Kidney (tissue), 14 donors: ENCODE results near the gene ZNF668. TPM values are rescaled to one million over a fixed set of nuclear protein-coding genes. Genes with fewer than 3 reads are reported as not detected.
A peak's percentile ranks its signal among the peaks of the same experiment; 100 is the strongest.
"Not testable (repeated sequence)": the region's sequence is repeated elsewhere in the genome, so short reads cannot be mapped to it uniquely, and the experiment has no call there.

Experiments
- DNase-seq, 5 donors: peaks; one replicate each; pipeline ENCODE4 v3.0.0-alpha.2; 2013 to 2020
- FAIRE-seq: peaks from 2 replicates; lab custom pipeline; 2012; peaks lifted over from hg19 to GRCh38; lab: Jason Lieb, UNC
- H3K27ac ChIP-seq, 2 donors: one replicate each; pipeline ENCODE4 v1.7.0; 2013; ENCODE audit warnings: low read depth in 2 of 2, low read length in 2 of 2, inconsistent platforms in 1 of 2
- H3K27me3 ChIP-seq: one replicate; pipeline ENCODE4 v1.7.1; 2013; ENCODE audit warnings: low read length, inconsistent platforms; ENCODE audit not compliant: control insufficient read depth, insufficient read depth
- H3K36me3 ChIP-seq, 3 donors: one replicate each; pipeline versions ENCODE4 v1.7.0 to v1.7.1; 2013; ENCODE audit warnings: low read length in 3 of 3, control low read depth in 1 of 3, inconsistent platforms in 1 of 3; ENCODE audit not compliant: insufficient read depth in 3 of 3, control insufficient read depth in 2 of 3
- H3K4me1 ChIP-seq, 3 donors: one replicate each; pipeline versions ENCODE4 v1.7.0 to v1.7.1; 2013; ENCODE audit warnings: low read length in 3 of 3, inconsistent platforms in 1 of 3, low read depth in 1 of 3; ENCODE audit not compliant: control insufficient read depth in 2 of 3, insufficient read depth in 2 of 3
- H3K4me3 ChIP-seq, 3 donors: one replicate each; pipeline versions ENCODE4 v1.7.0 to v1.8.1; 2013; ENCODE audit warnings: low read length in 3 of 3, control low read depth in 1 of 3, inconsistent platforms in 1 of 3
- H3K9ac ChIP-seq, 3 donors: one replicate each; pipeline versions ENCODE4 v1.7.0 to v1.7.1; 2013; ENCODE audit warnings: low read length in 3 of 3, control low read depth in 1 of 3, inconsistent platforms in 1 of 3
- H3K9me3 ChIP-seq, 3 donors: one replicate each; pipeline versions ENCODE4 v1.7.0 to v1.7.1; 2013; ENCODE audit warnings: low read length in 3 of 3, control low read depth in 1 of 3, inconsistent platforms in 1 of 3; ENCODE audit not compliant: control insufficient read depth in 2 of 3, insufficient read depth in 1 of 3
- intact Hi-C: fragments of 100-400 bp; cut with DNase I; formaldehyde crosslinking; loops from one replicate; pipeline ENCODE4 v1.11.1; 2022
- polyA plus RNA-seq: library from polyadenylated mRNA; stranded (reverse); fragments of 350-450 nt; fragmentation: Illumina TruSeq; extraction: RNeasy Lipid Tissue Mini Kit (QIAGEN cat#74804); gene quantifications from one replicate; pipeline ENCODE4 v1.2.3, GENCODE V29; 2014; ENCODE audit warnings: low read depth, low replicate concordance; ENCODE audit not compliant: insufficient read depth
- total RNA-seq: library from RNA; stranded (reverse); fragmentation: NEBNext Ultra II Directional; extraction: Animal tissue kit (Norgen Biotek cat#: 25700); gene quantifications from one replicate; pipeline ENCODE4 v1.2.1, GENCODE V29; 2021
- TF ChIP-seq, protein P1 (sequence below): IDR thresholded peaks from 3 replicates; pipeline ENCODE4 v1.5.1; 2012; ENCODE audit warnings: mild to moderate bottlenecking, moderate library complexity, borderline replicate concordance; ENCODE audit not compliant: insufficient read depth; ENCODE audit errors: extremely low read depth
- donor health status: control.
- donor health status: control.
- donor health status: control.
- donor health status: control.
- donor health status: control.
- donor health status: DM: yes; HTN: yes; CAD: no.
- donor health status: Normal renal cell carcinoma (clear cell type).

Gene ZNF668
- total and polyA plus RNA-seq, 2 donors from 2014 or later, result 5.4 to 6.4 TPM

DNA sequence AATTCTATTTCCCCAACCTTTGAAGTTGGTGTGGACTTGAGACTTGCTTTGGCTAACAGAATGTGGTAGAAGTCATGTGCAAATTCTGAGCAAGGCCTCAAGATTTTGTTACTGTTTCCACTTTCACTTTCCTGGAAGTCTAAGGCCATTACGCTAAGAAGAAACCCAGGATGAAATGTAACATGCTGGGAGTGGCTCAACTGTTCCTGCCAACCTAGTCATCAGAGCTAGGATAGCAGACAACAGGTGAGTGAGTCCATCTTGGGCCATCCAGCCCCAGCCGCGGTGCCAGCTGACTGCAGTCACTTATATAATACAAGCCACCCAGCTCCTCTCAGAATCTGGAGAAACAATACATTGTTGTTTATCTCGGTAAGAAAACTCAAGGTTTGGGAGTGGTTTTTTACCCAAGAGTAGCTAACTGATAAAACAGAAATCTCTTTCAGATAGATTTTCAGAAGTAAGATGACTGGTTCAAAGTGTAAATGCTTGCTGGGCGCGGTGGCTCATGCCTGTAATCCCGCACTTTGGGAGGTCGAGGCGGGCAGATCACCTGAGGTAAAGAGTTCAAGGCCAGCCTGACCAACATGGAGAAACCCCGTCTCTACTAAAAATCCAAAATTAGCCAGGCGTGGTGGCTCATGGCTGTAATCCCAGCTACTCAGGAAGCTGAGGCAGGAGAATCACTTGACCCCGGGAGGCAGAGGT is 51.3 kb downstream of the ZNF668 start:
- DNase-seq (no peak), FAIRE-seq (no peak)
- Histone ChIP-seq H3K27me3 (no peaks in the 10 kb centered on the region), H3K36me3 (no peaks in the 10 kb centered on the region), H3K4me1 (no peaks in the 10 kb centered on the region), H3K4me3 (no peak overlapping the region), H3K9ac (no peak overlapping the region), H3K27ac (no peak overlapping the region), H3K9me3 (no peaks in the 10 kb centered on the region)
- TF ChIP-seq, protein P1, sequence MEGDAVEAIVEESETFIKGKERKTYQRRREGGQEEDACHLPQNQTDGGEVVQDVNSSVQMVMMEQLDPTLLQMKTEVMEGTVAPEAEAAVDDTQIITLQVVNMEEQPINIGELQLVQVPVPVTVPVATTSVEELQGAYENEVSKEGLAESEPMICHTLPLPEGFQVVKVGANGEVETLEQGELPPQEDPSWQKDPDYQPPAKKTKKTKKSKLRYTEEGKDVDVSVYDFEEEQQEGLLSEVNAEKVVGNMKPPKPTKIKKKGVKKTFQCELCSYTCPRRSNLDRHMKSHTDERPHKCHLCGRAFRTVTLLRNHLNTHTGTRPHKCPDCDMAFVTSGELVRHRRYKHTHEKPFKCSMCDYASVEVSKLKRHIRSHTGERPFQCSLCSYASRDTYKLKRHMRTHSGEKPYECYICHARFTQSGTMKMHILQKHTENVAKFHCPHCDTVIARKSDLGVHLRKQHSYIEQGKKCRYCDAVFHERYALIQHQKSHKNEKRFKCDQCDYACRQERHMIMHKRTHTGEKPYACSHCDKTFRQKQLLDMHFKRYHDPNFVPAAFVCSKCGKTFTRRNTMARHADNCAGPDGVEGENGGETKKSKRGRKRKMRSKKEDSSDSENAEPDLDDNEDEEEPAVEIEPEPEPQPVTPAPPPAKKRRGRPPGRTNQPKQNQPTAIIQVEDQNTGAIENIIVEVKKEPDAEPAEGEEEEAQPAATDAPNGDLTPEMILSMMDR, result no peak
- intact Hi-C loops, result no loop called here

GRCh38 chr16:31020536-31020935 is 53.5 kb downstream of the ZNF668 start:
- FAIRE-seq, result no peak
- H3K9me3 ChIP-seq, result no peaks in the 10 kb centered on the region
- H3K9ac ChIP-seq, result no peak overlapping the region
- DNase-seq, result no peak
- H3K4me3 ChIP-seq, result no peak overlapping the region
- intact Hi-C loops, result no loop called here
- H3K36me3 ChIP-seq, result no peaks in the 10 kb centered on the region
- H3K27me3 ChIP-seq, result no peaks in the 10 kb centered on the region
- TF ChIP-seq, protein P1, result no peak
- H3K4me1 ChIP-seq, result no peaks in the 10 kb centered on the region
- H3K27ac ChIP-seq, result no peak overlapping the region

GRCh38 chr16:31017756-31018155 is 56.3 kb downstream of the ZNF668 start:
- H3K27me3 ChIP-seq, H3K27ac ChIP-seq, FAIRE-seq, H3K4me1 ChIP-seq, H3K4me3 ChIP-seq, DNase-seq, H3K9me3 ChIP-seq, H3K9ac ChIP-seq, intact Hi-C loops, H3K36me3 ChIP-seq: not testable (repeated sequence)

DNA sequence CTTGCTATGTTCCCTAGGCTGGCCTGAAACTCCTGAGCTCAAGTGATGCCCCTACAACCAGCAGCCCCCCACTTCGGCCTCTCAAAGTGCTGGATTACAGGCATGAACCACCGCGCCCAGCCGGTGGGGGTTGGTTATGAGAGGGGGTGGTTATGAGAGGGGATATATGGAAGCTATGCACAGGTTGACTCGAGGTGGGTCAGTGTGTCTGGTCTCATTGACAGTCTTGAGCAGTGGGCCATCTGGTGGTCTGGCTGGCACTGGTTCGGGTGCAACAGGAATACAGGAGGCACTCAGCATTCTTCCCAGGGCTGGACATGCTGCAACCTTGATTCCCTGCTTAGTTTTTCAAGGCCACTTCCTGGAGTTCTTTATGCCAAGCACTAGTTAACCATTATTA is 58.0 kb downstream of the ZNF668 start:
- intact Hi-C loops, result no loop called here
- Histone ChIP-seq H3K27me3 (peaks cover 2% of the 10 kb centered on the region), H3K9ac (no peak overlapping the region), H3K4me1 (no peaks in the 10 kb centered on the region), H3K4me3 (no peak overlapping the region), H3K9me3 (no peaks in the 10 kb centered on the region), H3K36me3 (no peaks in the 10 kb centered on the region), H3K27ac (no peak overlapping the region)
- DNase-seq (peak in 1 of 5 donors; percentile 22), FAIRE-seq (no peak)
- TF ChIP-seq, protein P1, result no peak

GRCh38 chr16:31013292-31013691 is 60.7 kb downstream of the ZNF668 start:
- H3K27ac ChIP-seq, H3K36me3 ChIP-seq, FAIRE-seq, intact Hi-C loops, H3K27me3 ChIP-seq, H3K4me1 ChIP-seq, H3K4me3 ChIP-seq, DNase-seq, H3K9me3 ChIP-seq, H3K9ac ChIP-seq: not testable (repeated sequence)

GRCh38 chr16:31011815-31012214 is 62.2 kb downstream of the ZNF668 start:
- FAIRE-seq, H3K27ac ChIP-seq, H3K36me3 ChIP-seq, H3K9ac ChIP-seq, DNase-seq, H3K9me3 ChIP-seq, H3K4me3 ChIP-seq, H3K4me1 ChIP-seq, intact Hi-C loops, H3K27me3 ChIP-seq: not testable (repeated sequence)
